ENCODE data around the gene KCNMA1.

DNA sequence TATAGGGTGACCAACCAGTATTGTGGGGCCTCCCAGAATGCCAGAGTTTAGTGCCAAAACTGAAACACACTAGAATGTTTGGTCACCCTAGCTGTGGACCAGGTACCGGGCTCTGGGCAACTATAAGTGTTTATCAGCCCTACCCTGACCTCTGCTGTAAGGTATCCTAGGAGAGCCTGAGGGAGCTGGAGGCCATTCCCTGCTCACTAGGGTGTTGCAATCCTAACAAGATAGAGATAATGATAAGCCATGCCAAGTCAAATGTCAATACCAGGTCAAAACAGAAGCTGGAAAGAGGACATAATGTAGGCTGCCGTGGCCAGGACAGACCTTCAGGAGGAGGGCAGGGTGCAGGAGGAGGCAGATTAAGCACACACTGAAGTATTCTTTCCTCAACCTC, 151.8 kb downstream of the KCNMA1 start:
- no peak for TF ChIP-seq POLR2A (IDR thresholded peaks at IDR 0.05)
- TF ChIP-seq, protein P1, sequence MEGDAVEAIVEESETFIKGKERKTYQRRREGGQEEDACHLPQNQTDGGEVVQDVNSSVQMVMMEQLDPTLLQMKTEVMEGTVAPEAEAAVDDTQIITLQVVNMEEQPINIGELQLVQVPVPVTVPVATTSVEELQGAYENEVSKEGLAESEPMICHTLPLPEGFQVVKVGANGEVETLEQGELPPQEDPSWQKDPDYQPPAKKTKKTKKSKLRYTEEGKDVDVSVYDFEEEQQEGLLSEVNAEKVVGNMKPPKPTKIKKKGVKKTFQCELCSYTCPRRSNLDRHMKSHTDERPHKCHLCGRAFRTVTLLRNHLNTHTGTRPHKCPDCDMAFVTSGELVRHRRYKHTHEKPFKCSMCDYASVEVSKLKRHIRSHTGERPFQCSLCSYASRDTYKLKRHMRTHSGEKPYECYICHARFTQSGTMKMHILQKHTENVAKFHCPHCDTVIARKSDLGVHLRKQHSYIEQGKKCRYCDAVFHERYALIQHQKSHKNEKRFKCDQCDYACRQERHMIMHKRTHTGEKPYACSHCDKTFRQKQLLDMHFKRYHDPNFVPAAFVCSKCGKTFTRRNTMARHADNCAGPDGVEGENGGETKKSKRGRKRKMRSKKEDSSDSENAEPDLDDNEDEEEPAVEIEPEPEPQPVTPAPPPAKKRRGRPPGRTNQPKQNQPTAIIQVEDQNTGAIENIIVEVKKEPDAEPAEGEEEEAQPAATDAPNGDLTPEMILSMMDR (IDR thresholded peaks at IDR 0.05): no peak
- no peak for TF ChIP-seq POLR2AphosphoS5 (IDR thresholded peaks at IDR 0.05)
